Stimulated activated CD4-positive, alpha-beta T cell treated with anti-CD3 and anti-CD28 coated beads, TNF-alpha, amount 100 ng/mL, for 48 hours (primary cell): ENCODE results near the gene MYOCOS.

Experiments used
- DNase-seq, 3 donors: peaks; one replicate each; pipeline ENCODE4 v3.0.0-alpha.2; 2020; ENCODE audit warnings: low read depth in 3 of 3

Gene MYOCOS

GRCh38 chr1:171663036-171663853 lies 41.2 kb downstream of the MYOCOS start:
- no peak for DNase-seq

GRCh38 chr1:171663854-171664575 lies 42.0 kb downstream of the MYOCOS start:
- no peak for DNase-seq

DNA sequence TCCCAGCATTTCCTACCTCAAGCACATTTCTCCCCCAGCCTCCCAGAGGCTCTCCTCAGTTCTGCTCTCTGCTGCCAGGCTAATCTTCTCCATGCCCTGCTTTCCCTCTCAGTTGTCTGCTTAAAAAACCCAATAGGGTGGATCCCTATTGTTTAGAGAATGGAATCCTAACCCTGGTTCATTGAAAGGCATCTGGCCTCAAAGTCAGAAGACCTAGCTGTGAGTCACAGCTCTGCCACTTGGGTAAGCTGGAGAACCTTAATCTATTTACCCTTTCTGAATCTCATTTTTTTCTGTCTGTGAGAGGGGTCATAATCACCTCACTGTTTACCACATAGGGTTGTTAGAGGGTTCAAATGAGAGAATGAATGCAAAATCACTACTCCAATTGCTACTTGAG lies 42.9 kb downstream of the MYOCOS start:
- no peak for DNase-seq

DNA sequence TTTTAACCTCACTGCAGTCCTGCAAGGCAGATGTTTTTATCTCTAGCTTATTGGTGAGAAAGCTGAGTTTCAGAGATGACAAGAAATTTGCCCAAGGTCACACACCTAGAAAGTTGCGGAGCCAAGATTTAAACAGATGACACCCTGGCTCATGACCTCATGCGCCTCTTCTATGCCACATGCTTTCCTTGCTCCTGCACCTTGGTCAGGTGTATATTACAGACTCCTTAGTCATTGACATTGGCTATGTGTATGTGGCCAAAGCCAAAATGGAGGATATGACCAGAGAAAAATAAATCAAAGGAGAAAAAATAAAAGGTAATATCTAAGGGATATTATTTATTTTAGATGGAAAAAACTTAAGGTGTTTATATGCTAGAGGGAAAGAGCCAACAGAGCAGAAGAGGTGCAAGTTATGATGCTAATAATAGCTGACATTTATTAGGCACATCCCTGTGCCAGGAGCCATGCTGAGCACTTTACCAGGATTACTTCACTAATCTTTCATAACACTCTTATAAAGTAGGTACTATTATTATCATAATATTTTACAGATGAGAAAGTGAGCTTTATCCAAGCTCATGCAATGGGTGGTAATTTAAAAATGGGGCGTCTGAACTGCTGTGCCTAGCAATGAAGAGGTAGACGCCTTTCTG lies 44.2 kb downstream of the MYOCOS start:
- DNase-seq: no peak

- DNase-seq: no peak
Measured at GRCh38 chr1:171668372-171668771, 46.3 kb downstream of the MYOCOS start.

GRCh38 chr1:171670739-171671138 lies 48.7 kb downstream of the MYOCOS start:
- DNase-seq: no peak

- DNase-seq: no peak
Measured at GRCh38 chr1:171674431-171675405, 52.7 kb downstream of the MYOCOS start.
